SU-DHL-6 (cell line): ENCODE data around the gene VWA1.

Source experiments
- H2AFZ ChIP-seq: fragments of 200-600 bp; sonication (generic); 2 replicates; pipeline ENCODE4 v1.6.1; 2014; ENCODE audit warnings: low read depth, mild to moderate bottlenecking, moderate library complexity, mixed read lengths, antibody characterized with exemption, low read length; ENCODE audit not compliant: severe bottlenecking
- H3F3A ChIP-seq: fragments of 200-600 bp; shearing (Covaris generic); 2 replicates; pipeline ENCODE4 v1.6.0; 2016; ENCODE audit warnings: antibody characterized with exemption, mild to moderate bottlenecking; ENCODE audit not compliant: insufficient read depth
- H3K27ac ChIP-seq: fragments of 200-600 bp; sonication (generic); 2 replicates; pipeline ENCODE4 v1.5.1; 2016; ENCODE audit warnings: low read depth, mild to moderate bottlenecking, low read length, moderate library complexity, mixed read lengths
- H3K27me3 ChIP-seq: fragments of 200-600 bp; sonication (generic), shearing (Covaris generic); 2 replicates; pipeline ENCODE4 v1.6.0; 2014; ENCODE audit warnings: mild to moderate bottlenecking, low read length
- H3K36me3 ChIP-seq: fragments of 200-600 bp; sonication (generic); 2 replicates; pipeline ENCODE4 v1.6.1; 2014; ENCODE audit warnings: mild to moderate bottlenecking, low read length, mixed read lengths
- H3K4me2 ChIP-seq: fragments of 300-600, 200-600 bp; shearing (Covaris generic), sonication (generic); 2 replicates; pipeline ENCODE4 v1.6.0; 2014; ENCODE audit warnings: low read length, low read depth, mild to moderate bottlenecking; ENCODE audit not compliant: poor library complexity, severe bottlenecking
- H3K4me3 ChIP-seq: fragments of 200-600 bp; sonication (generic); 2 replicates; pipeline ENCODE4 v1.5.1; 2014; ENCODE audit warnings: antibody characterized with exemption, low read length, mild to moderate bottlenecking, mixed read lengths; ENCODE audit not compliant: insufficient read depth, poor library complexity, severe bottlenecking
- H3K79me2 ChIP-seq: fragments of 200-600 bp; sonication (generic); 2 replicates; pipeline ENCODE4 v1.6.1; 2014; ENCODE audit warnings: mild to moderate bottlenecking, low read length, moderate library complexity; ENCODE audit not compliant: insufficient read depth
- H3K9ac ChIP-seq: fragments of 200-600 bp; sonication (generic); 2 replicates; pipeline ENCODE4 v1.7.0; 2014; ENCODE audit warnings: mild to moderate bottlenecking, low read length
- H3K9me2 ChIP-seq: fragments of 200-600 bp; sonication (generic); replicated peaks from 2 replicates; pipeline ENCODE4 v1.6.1; 2014; ENCODE audit warnings: low read length; ENCODE audit not compliant: insufficient read depth
- H3K9me3 ChIP-seq: fragments of 200-600 bp; sonication (generic); 2 replicates; pipeline ENCODE4 v1.6.1; 2014; ENCODE audit warnings: low read length, mixed read lengths; ENCODE audit not compliant: insufficient read depth
- H4K20me1 ChIP-seq: fragments of 200-600 bp; sonication (generic); 2 replicates; pipeline ENCODE4 v1.6.1; 2014; ENCODE audit warnings: low read depth, mild to moderate bottlenecking, antibody characterized with exemption, low read length, moderate library complexity, mixed read lengths
- CTCF ChIP-seq: fragments of 200-600 bp; sonication (generic); IDR thresholded peaks from one replicate; pipeline ENCODE4 v1.5.1; 2017; ENCODE audit warnings: antibody characterized with exemption, mild to moderate bottlenecking, low read length, moderate library complexity; ENCODE audit not compliant: insufficient read depth, poor library complexity, severe bottlenecking
- EZH2phosphoT487 ChIP-seq: fragments of 200-600 bp; sonication (generic), shearing (Covaris generic); conservative IDR thresholded peaks from 2 replicates; pipeline ENCODE4 v1.6.1; 2018; ENCODE audit warnings: mild to moderate bottlenecking, antibody characterized with exemption, low read length, moderate library complexity, mixed read lengths

The VWA1 gene

GRCh38 chr1:1430114-1430982 lies 5.1 kb upstream of the VWA1 start:
- TF ChIP-seq CTCF (no peak), EZH2phosphoT487 (no peak)
- no peak overlapping the region for H3K27ac ChIP-seq
- H4K20me1 ChIP-seq = no peaks in the 10 kb centered on the region
- H2AFZ ChIP-seq = no peak overlapping the region
- H3K79me2 ChIP-seq = no peaks in the 10 kb centered on the region
- no peaks in the 10 kb centered on the region for H3F3A ChIP-seq
- no peak overlapping the region for H3K4me2 ChIP-seq
- no peaks in the 10 kb centered on the region for H3K9me2 ChIP-seq
- no peak overlapping the region for H3K9ac ChIP-seq
- H3K9me3 ChIP-seq = no peaks in the 10 kb centered on the region
- no peak overlapping the region for H3K4me3 ChIP-seq
- no peaks in the 10 kb centered on the region for H3K27me3 ChIP-seq
- no peaks in the 10 kb centered on the region for H3K36me3 ChIP-seq

- TF ChIP-seq CTCF = no peak
- TF ChIP-seq EZH2phosphoT487 = no peak
- no peak overlapping the region for H3K4me3 ChIP-seq
- H3K36me3 ChIP-seq = no peaks in the 10 kb centered on the region
- H3K9me3 ChIP-seq = no peaks in the 10 kb centered on the region
- no peaks in the 10 kb centered on the region for H4K20me1 ChIP-seq
- H3K79me2 ChIP-seq = no peaks in the 10 kb centered on the region
- no peak overlapping the region for H3K4me2 ChIP-seq
- H3F3A ChIP-seq = no peaks in the 10 kb centered on the region
- no peak overlapping the region for H2AFZ ChIP-seq
- H3K27ac ChIP-seq = no peak overlapping the region
- no peaks in the 10 kb centered on the region for H3K27me3 ChIP-seq
- H3K9ac ChIP-seq = no peak overlapping the region
- H3K9me2 ChIP-seq = no peaks in the 10 kb centered on the region
These were observed 4.3 kb upstream of the VWA1 start for GRCh38 chr1:1430992-1431844.

GRCh38 chr1:1431845-1432273 lies 3.6 kb upstream of the VWA1 start:
- H2AFZ ChIP-seq = no peak overlapping the region
- no peaks in the 10 kb centered on the region for H3K9me2 ChIP-seq
- TF ChIP-seq EZH2phosphoT487 (no peak), CTCF (no peak)
- H3F3A ChIP-seq = no peaks in the 10 kb centered on the region
- H3K27ac ChIP-seq = no peak overlapping the region
- H3K9ac ChIP-seq = no peak overlapping the region
- no peaks in the 10 kb centered on the region for H3K9me3 ChIP-seq
- H3K36me3 ChIP-seq = no peaks in the 10 kb centered on the region
- H3K79me2 ChIP-seq = no peaks in the 10 kb centered on the region
- H3K27me3 ChIP-seq = no peaks in the 10 kb centered on the region
- no peak overlapping the region for H3K4me3 ChIP-seq
- no peaks in the 10 kb centered on the region for H4K20me1 ChIP-seq
- no peak overlapping the region for H3K4me2 ChIP-seq
